GM21381 (cell line): Measurements from ENCODE around the gene TEX19.
"Not testable (repeated sequence)": the region's sequence is repeated elsewhere in the genome, so short reads cannot be mapped to it uniquely, and the experiment has no call there.

Experiments
- ATAC-seq: cut with Tn5 transposase; IDR thresholded peaks from one replicate; pipeline ENCODE4 v1.9.1; 2021; ENCODE audit warnings: mild to moderate bottlenecking, moderate library complexity; ENCODE audit not compliant: unreplicated experiment

Gene TEX19

DNA sequence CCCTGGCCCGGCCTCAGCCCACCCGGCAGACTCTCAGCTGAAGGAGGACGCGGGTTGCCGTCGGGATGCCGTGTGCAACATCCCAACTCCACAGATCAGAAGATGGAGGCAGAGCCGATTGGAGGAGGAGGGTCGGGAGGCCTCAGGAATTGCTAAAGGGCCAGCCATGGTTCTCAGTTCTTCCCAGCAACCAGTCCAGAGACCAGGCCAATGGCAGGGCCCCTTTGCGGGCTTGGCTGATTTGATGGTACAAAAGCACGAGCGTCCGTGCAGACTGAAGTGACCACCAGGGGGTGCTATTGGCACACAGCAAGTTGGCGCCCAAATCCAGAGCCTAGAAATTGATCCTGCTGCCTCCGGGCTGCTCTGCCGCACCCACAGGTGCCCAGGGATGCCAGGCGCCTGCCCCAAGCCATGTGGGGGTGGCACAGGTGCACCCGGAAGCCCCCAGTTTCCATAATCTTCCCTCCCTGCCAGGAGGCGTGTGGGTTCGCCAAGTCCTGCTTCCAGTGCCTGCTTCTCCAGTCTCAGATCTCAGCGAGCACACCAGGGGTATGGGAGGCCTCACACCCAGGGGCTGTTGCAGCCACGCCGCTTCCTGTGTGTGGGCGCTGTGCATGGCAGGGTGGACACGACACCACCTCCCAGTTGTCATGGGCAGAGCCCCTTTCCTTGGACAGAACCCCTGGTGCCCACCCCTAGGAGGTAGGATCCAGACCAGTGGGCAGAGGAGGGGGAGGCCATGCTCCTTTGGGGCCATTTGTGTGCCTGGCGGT is 7.1 kb upstream of the TEX19 start:
- ATAC-seq: peak; percentile 46

DNA sequence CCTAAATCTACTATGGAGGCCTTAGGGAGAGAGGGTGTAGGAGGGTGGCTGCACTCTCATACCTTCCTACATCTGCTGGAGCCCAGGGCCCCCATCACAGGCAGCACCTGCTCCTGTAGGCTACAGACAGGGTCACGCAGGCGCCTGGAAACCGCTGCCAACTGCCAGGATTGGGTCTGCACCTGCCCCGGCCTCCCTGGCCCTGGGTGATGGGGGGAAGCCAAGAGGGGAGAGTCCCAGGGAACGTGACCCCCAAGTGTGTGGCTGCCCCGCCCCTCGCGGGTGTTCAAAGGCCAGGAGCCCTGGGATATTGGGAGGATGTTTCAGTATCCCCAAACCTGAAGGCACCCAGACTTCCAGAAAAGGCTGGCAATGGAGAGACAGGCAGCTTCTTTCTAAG is 5.6 kb upstream of the TEX19 start:
- no peak for ATAC-seq

DNA sequence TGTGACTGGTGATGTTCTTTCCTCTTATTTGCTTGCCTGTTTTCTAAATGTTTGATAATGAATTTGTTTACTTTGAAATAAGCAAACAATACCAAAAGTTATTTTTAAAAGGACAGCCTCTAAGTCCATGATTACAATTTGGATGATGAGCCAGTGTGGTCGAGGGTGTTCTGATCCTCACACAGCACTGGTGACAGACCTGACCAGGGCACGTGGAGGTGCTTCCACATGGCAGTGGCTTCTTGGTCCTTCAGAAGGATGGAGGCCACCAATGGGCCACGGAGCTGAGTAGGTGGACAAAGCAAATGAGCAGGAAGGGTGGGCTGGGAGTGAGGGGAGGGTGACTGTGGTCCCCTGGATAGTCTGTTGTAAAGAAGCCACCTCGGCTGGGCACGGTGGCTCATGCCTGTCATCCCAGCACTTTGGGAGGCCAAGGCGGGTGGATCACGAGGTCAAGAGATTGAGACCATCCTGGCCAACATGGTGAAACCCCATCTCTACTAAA is 4.2 kb upstream of the TEX19 start:
- no peak for ATAC-seq

DNA sequence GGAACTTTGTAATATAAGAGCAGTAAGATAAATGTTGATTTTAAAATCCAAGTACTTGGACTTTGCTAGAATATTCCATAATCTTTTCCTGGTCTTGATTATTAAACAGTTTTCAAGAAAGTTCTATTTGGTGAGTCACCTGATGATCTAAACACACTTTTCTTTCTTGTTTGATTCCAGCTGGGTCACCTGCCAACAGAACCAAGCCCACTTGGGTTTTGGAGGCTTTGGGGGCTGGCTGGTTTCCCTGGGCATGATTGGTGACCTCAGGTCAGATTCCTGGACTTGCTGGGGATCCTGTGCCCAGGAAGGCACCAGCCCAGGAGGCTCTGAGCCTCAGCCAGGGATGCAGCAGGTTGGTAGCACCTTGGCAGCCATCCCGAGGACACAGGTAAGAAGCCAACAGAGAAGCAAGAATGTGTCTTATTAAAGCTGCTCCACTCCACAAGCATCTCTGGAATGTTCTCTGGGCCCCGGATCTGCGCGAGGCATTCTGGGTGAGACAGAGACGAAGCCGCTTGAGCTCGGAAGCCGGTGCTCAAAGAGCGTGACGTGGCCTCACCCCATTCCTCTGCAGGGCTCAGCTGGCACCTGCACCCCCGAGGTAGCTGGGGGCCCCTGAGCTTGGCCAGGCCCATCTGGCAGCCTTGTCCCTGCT is 3.1 kb upstream of the TEX19 start:
- ATAC-seq: no peak

DNA sequence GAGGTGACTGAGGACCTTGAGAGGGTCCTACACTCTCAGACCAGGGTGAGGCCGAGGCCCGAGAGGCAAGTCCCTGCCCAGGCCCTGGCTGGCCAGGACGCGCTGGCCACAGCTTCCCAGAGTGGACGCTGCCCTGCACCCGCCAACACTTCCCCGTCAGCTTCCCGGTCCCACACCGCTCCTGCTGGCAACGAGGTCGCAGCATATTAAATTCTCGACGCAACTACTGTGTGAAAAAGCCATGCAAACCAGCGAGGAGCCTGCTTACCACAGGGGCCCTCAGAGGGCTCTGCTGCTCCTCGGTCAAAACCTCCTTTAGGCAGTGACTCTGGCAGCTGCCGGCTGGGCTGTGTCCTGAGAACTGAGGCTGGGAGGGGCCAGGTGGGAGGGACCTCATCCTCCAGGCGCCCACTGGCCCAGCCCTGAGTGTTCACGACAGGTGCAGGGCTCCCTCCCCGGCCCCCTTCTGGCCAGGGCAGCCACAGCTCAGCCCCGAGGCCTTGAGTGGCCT is 2.1 kb upstream of the TEX19 start:
- ATAC-seq: no peak

DNA sequence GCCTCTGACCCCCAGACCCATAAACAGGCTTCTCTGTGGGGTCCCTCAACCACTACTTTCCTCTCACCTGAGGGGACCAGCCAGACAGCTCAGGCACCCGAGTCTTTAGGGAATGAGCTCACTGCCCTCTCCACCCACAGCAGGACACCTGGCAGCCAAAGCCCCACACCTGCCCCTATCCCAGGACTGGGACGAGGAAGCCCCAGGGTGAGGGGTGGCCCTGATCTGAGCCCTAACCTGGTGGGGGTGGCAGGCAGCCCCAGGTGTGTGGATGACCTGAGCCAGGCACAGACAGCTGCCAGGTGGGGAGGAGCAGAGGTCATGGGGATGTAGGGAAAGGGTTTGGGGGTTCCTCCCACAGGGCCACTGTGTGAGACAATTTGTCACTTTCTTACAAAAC is 1.7 kb upstream of the TEX19 start:
- ATAC-seq: no peak

DNA sequence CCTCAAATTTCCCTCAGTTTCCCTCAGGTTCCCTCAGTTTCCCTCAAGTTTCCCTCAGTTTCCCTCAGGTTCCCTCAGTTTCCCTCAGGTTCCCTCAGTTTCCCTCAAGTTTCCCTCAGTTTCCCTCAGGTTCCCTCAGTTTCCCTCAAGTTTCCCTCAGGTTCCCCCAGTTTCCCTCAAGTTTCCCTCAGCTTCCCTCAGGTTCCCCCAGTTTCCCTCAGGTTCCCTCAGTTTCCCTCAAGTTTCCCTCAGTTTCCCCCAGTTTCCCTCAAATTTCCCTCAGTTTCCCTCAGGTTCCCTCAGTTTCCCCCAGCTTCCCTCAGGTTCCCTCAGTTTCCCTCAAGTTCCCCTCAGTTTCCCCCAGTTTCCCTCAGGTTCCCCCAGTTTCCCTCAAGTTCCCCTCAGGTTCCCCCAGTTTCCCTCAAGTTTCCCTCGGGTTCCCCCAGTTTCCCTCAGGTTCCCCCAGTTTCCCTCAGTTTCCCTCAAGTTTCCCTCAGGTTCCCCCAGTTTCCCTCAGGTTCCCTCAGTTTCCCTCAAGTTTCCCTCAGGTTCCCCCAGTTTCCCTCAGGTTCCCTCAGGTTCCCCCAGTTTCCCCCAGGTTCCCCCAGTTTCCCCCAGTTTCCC is 516 bp downstream of the TEX19 start:
- not testable (repeated sequence) for ATAC-seq

DNA sequence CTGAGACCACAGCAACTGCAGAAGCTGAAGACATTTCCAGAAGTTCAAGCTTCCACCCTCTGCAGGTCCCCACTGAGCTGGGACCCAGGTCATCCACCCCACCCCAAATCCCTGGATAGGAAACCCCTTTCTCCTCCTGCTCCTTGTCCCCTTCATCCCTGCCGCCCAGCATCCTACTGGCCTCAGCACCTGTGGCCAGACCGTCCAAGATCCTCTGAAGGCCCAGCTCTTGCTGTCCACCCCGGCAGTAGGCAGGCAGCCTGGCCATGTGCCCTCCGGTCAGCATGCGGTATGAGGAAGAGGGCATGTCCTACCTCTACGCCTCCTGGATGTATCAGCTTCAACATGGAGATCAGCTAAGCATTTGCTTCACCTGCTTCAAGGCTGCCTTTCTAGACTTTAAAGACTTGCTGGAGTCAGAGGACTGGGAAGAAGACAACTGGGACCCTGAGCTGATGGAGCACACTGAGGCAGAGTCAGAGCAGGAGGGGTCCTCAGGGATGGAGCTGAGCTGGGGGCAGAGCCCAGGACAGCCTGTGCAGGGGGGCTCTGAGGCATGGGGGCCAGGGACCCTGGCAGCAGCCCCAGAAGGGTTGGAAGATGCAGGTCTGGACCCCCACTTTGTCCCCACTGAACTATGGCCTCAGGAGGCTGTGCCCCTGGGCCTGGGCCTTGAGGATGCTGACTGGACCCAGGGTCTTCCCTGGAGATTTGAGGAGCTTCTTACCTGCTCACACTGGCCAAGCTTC is 3.0 kb downstream of the TEX19 start:
- no peak for ATAC-seq

DNA sequence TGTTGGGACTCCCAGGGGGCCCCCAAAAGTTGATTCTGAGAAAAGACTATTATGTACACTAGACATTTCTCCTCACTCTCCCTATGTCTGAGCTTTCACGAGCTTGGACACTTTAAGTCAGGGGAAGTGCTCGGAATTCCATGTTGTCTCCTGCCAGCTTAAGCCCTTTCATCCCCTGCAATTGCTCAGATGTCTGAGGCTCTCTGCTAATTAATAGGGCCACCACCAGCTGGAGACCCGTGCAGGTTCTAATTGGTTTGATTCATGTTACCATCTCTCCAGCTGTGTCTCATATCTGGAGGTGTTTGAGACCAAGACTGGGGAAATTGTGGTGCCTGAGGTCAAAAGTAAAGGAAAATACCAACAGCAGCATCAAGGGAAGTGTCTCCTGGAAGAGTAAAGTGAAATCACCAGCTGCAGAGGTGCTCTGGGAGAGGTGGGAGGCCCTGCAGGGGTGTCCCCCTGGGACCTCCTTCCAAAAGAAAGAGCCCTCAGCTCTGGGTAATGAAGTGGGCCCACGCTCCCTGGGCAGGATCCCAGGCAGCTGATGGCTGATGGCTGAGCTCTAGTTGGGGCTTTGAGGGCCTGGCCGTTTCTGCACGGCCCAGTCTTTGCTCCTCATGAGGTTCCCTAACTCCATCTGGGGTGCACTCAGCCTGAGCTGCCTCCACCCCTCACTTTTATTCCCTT is 6.7 kb downstream of the TEX19 start:
- no peak for ATAC-seq

DNA sequence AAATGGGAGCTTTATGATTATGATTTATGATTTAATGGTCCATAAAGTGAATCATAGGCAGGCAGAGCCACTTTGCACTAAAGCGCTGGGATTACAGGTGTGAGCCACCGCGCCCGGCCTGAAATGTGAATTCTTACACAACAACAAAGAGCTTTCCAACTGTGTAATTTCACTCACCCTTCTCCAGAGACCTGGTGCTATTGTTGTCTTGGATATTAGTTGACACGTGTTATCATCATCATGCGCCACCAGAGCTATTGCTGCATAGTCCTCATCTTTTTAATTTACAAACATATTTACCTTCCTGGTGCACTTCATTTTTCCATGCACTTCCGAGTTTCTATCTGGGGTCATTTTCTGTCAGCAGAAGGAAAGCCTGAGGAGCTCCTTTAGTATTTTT is 7.7 kb downstream of the TEX19 start:
- no peak for ATAC-seq

DNA sequence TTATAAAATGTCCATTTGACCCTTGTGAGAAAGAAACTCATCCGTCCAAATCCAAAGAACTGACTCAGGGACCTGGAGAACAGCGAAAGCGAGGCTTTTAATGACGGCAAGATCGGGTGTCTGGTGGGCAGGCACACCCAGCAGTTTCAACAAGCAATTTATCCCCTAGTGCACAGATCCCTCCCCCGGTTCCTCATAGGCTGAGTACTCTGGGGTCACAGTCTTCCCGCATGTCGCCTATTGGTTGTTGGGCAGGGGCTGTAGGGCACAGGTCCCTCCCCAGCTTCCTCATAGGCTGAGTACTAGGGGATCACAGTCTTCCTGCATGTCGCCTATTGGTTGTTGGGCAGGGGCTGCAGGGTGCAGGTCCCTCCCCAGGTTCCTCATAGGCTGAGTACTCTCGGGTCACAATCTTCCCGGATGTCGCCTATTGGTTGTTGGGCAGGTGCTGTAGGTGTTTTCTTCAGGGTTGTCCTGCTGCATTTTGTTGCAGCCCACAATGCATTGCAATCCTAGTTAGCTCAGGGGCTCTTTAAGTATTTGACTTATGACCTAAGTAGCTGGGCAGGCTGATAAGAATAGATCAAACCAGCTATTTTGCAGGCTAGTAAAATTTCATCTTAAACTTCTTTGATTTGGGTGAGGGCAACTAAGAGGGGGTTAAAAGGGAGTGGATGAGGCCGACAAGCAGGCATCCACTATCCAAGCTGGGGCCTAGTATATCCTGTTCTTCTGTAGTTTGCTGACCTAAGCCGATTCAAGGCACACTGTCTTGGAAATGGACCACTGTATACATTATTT is 8.9 kb downstream of the TEX19 start:
- no peak for ATAC-seq

DNA sequence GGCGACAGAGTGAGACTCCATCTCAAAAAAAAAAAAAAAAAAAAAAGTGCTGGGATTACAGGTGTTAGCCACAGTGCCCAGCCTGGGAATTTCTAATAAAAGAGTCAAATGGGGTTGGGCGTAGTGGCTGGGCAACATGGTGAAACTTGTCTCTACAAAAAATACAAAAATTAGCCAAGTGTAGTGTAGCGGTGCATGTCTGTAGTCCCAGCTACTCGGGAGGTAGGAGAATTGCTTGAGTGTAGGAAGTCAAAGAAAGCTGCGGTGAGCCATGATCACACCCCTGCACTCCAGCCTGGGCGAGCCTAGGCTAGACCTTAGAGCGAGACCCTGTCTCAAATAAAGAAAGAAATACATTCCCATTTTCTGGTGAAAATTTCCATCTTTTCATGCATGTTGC is 10.2 kb downstream of the TEX19 start:
- ATAC-seq: no peak

DNA sequence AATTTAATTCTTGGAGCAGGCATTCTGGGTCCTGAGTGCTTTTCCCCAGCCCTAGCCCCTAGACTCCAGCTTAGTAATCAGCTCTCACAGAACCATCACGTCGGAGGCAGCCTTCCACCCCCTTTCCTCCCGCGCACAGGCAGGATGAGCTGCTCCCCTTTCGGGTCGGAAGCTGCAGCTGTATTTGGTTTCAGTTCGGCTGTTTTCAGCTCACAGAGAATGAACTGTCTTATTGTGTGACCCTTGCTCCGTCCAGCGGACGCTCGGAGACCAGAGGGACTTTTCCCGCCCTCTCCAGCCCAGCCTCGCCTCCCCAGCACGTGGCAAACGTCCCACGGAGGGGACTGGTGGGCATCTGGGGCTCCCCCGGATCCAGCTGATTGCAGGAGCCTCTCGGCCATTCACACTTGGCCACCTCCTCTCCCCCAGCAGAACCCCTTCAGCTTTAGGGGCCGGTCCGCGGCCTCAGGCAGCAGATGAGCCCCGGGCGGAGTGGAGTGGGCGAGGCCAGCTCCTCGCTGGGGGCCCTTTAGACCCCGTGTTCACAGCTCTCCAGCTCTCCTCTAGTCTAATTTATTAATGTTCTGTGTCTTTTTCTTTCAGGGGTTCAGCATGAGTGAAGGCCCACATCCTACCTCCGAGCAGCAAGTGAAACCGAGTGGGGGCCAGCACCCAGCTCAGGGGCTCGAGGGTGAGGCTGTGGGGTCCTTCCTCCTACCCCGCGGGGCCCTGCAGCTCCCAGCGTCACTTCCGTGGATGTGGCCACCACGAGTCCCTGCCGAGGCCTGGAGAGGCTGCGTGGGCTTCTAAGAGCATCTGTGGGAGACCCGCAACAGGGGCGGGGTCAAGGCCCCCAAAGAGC is 11.7 kb downstream of the TEX19 start:
- ATAC-seq: no peak

DNA sequence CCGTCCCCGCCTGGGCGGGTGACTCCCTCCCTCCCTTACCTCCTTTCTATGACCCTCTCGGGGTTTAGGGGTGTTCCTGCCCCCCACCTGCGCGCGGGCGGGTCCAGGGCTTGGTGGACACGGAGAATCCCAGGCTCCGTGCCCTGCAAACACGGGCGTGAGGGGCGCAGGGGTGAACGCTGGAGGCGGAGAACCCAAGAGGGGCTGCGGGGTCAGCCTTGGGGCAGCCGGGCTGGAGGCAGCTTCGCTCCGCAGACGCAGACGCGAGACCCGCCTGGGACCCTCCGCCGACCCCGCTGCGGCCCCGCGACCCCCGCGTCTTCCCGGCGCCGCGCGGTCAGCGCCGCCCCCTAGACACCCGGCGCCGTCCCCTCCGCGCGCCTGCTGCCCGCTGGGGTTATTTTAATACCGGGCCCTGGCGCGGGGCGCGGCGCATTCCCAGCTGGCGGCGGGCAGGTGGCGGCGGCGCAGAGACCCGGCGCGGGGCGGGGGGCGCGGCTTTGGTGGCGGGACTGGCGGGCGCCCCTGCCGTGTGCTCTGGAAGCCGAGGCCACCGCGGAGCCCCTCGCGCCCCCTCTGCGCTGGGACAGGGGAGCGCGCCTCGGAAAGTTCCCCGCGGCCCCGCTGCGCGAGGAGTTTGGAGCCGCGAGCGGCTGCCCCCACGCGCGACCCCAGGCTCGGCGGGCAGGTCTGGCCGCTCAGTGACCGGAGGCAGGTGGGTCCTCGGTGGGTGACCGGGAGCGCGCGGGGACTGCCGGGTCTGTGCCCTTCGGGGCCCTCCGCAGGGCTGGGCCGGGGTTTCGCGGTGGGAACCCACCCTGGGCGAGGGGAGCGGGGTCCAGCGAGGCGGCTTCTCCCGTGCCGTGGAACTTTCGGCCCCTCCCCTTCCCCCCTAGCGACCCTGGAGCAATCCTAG is 12.5 kb downstream of the TEX19 start, which contains the start of gene UTS2R:
UTS2R (plus strand) TSS at position 433 of the 916 bp plus-strand sequence. CDS start 2,560 bp downstream, outside the sequence.
- no peak for ATAC-seq

DNA sequence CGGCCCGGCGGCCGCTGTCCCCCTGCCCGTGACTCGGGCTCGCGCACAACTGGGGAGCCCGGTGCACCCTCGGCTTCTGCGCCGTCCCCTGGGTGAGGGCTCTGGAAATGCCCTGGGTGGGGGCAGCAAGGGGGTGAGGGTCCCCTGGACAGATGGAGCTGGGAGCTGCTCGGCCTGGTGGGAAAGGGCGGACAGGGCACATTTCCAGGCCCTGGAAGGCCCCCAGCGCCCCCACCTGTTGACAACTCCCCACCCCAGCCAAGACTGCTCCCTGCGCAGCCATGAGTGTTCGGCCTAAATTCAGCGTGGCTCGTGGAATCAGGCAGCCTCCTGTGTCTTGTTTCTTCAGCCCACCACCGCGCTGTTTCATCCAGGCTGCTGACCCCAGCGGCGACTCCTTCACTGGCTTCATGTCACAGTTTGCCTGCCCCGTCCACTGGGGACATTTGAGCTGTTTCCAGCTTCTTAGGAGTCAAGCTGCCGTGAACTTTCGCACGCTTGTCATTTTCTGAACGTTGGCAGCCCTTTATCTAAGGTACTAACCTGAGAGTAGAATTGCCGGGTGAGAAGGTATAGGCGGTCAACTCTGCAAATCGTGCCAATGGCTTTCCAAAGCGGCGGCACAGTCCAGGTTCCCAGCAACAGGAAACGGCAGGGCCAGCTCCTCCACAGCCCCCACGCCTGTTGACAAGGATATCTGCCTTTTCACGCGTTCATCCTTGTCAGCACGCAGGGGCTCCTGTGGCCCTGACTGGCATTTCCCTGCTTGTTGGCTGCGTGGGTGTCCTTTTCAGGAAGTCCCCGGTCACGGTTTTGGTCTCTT is 13.4 kb downstream of the TEX19 start:
- no peak for ATAC-seq

DNA sequence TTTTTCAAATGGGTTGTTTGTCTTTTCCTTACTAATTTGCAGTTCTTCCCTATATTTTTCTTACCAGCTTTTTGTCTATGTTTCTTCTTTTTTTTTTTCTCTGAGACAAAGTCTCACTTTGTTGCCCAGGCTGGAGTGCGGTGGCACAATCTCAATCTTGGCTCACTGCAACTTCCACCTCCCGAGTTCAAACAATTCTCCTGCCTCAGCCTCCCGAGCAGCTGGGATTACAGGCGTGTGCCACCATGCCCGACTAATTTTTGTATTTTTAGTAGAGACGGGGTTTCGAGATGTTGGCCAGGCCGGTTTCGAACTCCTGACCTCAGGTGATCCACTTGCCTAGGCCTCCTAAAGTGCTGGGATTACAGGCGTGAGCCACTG is 14.0 kb downstream of the TEX19 start:
- ATAC-seq: not testable (repeated sequence)
